HEK293T (cell line): ENCODE measurements around the gene PXN.
"Not testable (repeated sequence)": the region's sequence is repeated elsewhere in the genome, so short reads cannot be mapped to it uniquely, and the experiment has no call there.

Experiments used
- CTCF ChIA-PET: fragments of 350-600 bp; formaldehyde crosslinking; extraction: SDS; loops from one replicate; lab custom pipeline; 2021; ENCODE audit warnings: antibody characterized with exemption, inconsistent platforms; lab: Yijun Ruan, JAX
- POLR2A ChIA-PET: fragments of 350-600 bp; formaldehyde crosslinking; extraction: SDS; loops from one replicate; lab custom pipeline; 2020; ENCODE audit warnings: antibody characterized with exemption, inconsistent platforms; lab: Yijun Ruan, JAX
- DNase-seq: peaks from one replicate; pipeline ENCODE4 v3.0.0; 2012; ENCODE audit warnings: mixed read lengths; ENCODE audit errors: extremely low spot score
- ARNT ChIP-seq: fragments of 450-650 bp; IDR thresholded peaks from 2 replicates; pipeline ENCODE4 v1.6.1; 2017; ENCODE audit warnings: mild to moderate bottlenecking
- BHLHE40 ChIP-seq: fragments of 450-650 bp; IDR thresholded peaks from 2 replicates; pipeline ENCODE4 v1.6.1; 2016; ENCODE audit warnings: mild to moderate bottlenecking, moderate library complexity, borderline replicate concordance
- CTBP1 ChIP-seq: fragments of 450-650 bp; IDR thresholded peaks from 2 replicates; pipeline ENCODE4 v1.6.1; 2016; ENCODE audit warnings: borderline replicate concordance
- ELF4 ChIP-seq: fragments of 450-650 bp; IDR thresholded peaks from 2 replicates; pipeline ENCODE4 v1.6.1; 2017; ENCODE audit warnings: antibody characterized with exemption
- FOXA1 ChIP-seq: fragments of 450-650 bp; IDR thresholded peaks from 2 replicates; pipeline ENCODE4 v1.6.1; 2016; ENCODE audit warnings: mild to moderate bottlenecking
- FOXK2 ChIP-seq: fragments of 450-650 bp; IDR thresholded peaks from 2 replicates; pipeline ENCODE4 v1.6.1; 2016; ENCODE audit warnings: mild to moderate bottlenecking
- FOXM1 ChIP-seq: fragments of 450-650 bp; IDR thresholded peaks from 2 replicates; pipeline ENCODE4 v1.6.1; 2017; ENCODE audit warnings: mild to moderate bottlenecking, borderline replicate concordance
- HDGF ChIP-seq: fragments of 450-650 bp; IDR thresholded peaks from 2 replicates; pipeline ENCODE4 v1.6.1; 2017; ENCODE audit warnings: antibody characterized with exemption, borderline replicate concordance
- L3MBTL2 ChIP-seq: fragments of 450-650 bp; conservative IDR thresholded peaks from 2 replicates; pipeline ENCODE4 v1.6.1; 2016; ENCODE audit warnings: mild to moderate bottlenecking
- LEF1 ChIP-seq: fragments of 450-650 bp; IDR thresholded peaks from 2 replicates; pipeline ENCODE4 v1.6.1; 2017; ENCODE audit warnings: mild to moderate bottlenecking, borderline replicate concordance
- NFRKB ChIP-seq: fragments of 450-650 bp; IDR thresholded peaks from 2 replicates; pipeline ENCODE4 v1.6.1; 2016; ENCODE audit warnings: mild to moderate bottlenecking, moderate library complexity
- SP1 ChIP-seq: fragments of 450-650 bp; IDR thresholded peaks from 2 replicates; pipeline ENCODE4 v1.6.1; 2017
- SUZ12 ChIP-seq: fragments of 450-650 bp; IDR thresholded peaks from 2 replicates; pipeline ENCODE4 v1.6.1; 2016; ENCODE audit warnings: mild to moderate bottlenecking
- TARDBP ChIP-seq: fragments of 450-650 bp; IDR thresholded peaks from 2 replicates; pipeline ENCODE4 v1.6.1; 2016
- ZNF384 ChIP-seq: fragments of 450-650 bp; IDR thresholded peaks from 2 replicates; pipeline ENCODE4 v1.6.1; 2016
- TF ChIP-seq, protein P1 (sequence below): fragments of 450-650 bp; IDR thresholded peaks from 2 replicates; pipeline ENCODE4 v1.6.1; 2016

The PXN gene

DNA sequence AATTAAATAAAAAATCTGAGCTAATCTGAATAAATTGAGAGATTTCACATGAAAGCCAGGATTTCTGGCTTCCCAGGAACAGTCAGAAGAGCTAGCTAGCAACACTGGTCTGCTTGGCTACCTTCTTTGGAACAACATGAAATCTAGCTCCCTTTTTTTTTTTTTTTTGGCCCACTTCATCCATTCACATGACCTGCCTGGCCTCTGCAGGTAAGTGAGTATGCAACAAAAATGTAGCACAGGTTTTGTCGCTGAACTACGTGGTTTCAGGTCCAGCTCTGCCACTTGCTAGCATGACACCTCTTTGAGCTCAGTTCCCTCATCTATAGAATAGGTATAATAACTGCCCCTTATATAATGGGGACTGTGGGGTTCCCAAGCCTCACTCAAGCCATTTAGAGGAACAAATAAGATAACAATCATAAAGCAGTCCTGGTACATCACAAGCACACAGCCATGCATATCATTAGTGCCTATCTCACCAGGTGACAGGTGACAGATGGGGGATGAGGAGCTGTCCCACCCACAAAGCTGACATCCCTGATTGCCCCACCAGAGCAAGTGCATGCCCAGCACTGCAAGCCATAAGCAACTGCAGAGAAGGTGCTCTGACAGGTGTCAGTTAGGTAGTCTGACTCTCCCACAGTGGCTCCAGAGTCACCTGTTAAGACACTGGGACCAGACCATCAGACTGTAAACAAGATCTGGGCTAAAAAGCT is 25.6 kb downstream of the PXN start:
- ChIA-PET CTCF (interaction anchor here (1.1 to 1.8 kb wide), 3 partner anchors 9 to 13 kb away, joined by 3 to 6 read pairs (median 3); no protein-coding TSS in a partner anchor), POLR2A (interaction anchor here (2.2 to 6.6 kb wide), 2 partner anchors 39 to 52 kb away, joined by 8 to 57 read pairs; partner anchors contain the start of genes RNU4-1, RNU4-2 and RPLP0)
- TF ChIP-seq, protein P1, sequence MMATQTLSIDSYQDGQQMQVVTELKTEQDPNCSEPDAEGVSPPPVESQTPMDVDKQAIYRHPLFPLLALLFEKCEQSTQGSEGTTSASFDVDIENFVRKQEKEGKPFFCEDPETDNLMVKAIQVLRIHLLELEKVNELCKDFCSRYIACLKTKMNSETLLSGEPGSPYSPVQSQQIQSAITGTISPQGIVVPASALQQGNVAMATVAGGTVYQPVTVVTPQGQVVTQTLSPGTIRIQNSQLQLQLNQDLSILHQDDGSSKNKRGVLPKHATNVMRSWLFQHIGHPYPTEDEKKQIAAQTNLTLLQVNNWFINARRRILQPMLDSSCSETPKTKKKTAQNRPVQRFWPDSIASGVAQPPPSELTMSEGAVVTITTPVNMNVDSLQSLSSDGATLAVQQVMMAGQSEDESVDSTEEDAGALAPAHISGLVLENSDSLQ, result no peak
- TF ChIP-seq ARNT, result no peak
- no peak for TF ChIP-seq ZNF384
- no peak for TF ChIP-seq FOXK2
- TF ChIP-seq BHLHE40, result no peak
- TF ChIP-seq CTBP1, result no peak
- no peak for TF ChIP-seq FOXA1
- no peak for TF ChIP-seq SUZ12
- TF ChIP-seq NFRKB, result no peak
- no peak for TF ChIP-seq HDGF
- TF ChIP-seq FOXM1, result no peak
- TF ChIP-seq ELF4, result no peak
- no peak for TF ChIP-seq SP1
- no peak for TF ChIP-seq TARDBP
- no peak for TF ChIP-seq LEF1
- TF ChIP-seq L3MBTL2, result no peak
- DNase-seq, result no peak

DNA sequence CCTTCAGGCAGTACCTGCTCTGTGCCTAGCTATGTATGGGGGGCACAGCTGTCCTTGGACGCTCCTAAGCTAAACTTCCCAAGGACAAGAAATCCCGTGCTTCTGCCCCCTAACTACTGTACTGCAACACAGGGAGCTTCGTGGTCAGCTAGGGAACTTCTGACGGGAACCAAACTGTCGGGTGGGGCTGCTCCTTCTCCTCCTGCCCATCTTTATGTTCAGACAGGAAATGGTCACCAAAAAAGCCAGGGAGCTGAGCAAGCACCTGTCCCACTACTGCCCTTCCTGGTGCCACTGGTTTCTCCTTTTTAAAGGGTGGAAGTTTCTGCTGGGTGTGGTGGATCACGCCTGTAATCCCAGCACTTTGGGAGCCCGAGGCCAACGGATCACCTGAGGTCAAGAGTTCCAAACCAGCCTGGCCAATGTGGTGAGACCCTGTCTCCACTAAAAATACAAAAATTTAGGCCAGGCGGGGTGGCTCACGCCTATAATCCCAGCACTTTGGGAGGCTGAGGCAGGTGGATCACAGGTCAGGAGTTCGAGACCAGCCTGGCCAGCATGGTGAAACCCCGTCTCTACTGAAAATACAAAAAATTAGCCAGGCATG is 26.6 kb downstream of the PXN start:
- ChIA-PET CTCF (interaction anchor here (1.1 to 1.8 kb wide), 3 partner anchors 8 to 12 kb away, joined by 3 to 6 read pairs (median 5); no protein-coding TSS in a partner anchor), POLR2A (interaction anchor here (0.9 to 6.6 kb wide), 3 partner anchors 26 to 53 kb away, joined by 3 to 57 read pairs (median 12); partner anchors contain the start of genes PXN, RNU4-1, RNU4-2 and RPLP0)

DNA sequence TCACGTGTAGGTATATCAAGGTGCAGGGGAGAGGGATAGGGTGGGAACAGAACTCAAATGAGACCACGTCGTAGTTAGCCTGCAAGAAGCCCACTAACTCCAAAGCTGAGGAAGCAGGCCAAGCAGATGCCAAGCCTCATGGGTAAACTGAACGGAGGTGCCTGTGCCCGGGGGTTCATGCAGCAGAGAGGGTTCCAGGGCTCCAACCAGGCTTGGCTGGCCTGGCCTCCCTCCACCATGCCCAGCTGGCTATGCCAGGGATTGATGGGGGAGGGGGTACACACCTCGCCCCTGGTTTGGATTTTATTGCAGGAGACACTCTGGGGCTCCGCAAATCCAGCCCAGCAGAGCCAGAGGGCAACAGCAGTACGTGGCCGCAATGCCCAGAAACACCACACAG is 27.3 kb downstream of the PXN start:
- TF ChIP-seq LEF1 (no peak), FOXA1 (no peak), CTBP1 (no peak), FOXM1 (no peak), NFRKB (no peak), SP1 (no peak), ZNF384 (no peak), ELF4 (no peak), SUZ12 (no peak), L3MBTL2 (no peak), BHLHE40 (no peak), TARDBP (no peak), FOXK2 (no peak), ARNT (no peak)
- TF ChIP-seq, protein P1, result no peak
- ChIA-PET CTCF (interaction anchor here (0.6 to 1.8 kb wide), 3 partner anchors 10 to 457 kb away, joined by 5 to 6 read pairs (median 5); no protein-coding TSS in a partner anchor), POLR2A (interaction anchor here (0.9 to 6.6 kb wide), 4 partner anchors 27 to 53 kb away, joined by 3 to 57 read pairs (median 8); partner anchors contain the start of genes PXN, RNU4-1, RNU4-2 and RPLP0)
- DNase-seq, result no peak

More for the DNA sequence above, 26.6 kb downstream of the PXN start:
- no peak for DNase-seq
- TF ChIP-seq, protein P1, result no peak
- TF ChIP-seq ZNF384 (no peak), FOXK2 (no peak), FOXM1 (no peak), SUZ12 (no peak), LEF1 (no peak), FOXA1 (no peak), ELF4 (no peak), L3MBTL2 (no peak), ARNT (no peak), NFRKB (no peak), SP1 (no peak), CTBP1 (no peak), TARDBP (no peak), HDGF (no peak), BHLHE40 (no peak)

DNA sequence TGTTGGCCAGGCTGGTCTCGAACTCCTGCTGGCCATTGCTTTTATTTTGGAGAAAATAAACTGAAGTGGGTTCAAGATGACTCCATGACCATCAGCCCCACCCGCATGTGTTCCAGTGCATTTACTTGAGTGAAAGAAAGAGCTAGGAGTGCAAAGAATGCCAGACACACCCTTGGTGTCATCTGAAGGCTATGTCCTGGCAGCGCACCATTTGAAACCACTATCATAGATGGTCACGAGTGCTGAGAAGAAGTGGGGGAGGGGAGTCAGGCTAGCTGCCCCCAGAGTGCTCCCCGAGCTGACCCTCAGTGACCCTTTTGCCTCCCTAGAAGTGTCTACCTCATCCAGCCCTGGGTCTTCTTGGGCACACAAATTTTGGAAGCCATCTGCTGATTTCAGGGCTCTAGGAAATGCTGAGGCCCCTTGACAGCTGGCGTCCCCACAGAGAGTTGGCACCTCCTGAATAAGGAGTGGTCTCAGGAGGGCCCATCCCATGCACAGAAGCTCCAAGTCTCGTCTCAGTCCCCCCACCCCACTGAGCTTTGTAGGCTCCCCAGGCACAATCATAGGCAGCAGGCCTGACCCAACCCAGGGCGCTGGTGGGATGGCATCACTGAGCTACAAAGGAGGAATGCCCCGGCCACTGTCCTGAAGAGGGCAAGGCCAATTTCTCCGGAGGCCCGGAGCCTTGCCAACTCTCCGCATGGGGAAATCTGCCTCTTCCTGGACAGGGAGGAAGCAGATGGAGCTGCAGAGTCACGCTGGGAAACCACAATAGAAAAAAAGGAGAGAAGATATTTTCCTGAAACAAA is 28.0 kb downstream of the PXN start:
- DNase-seq, result no peak
- ChIA-PET CTCF (interaction anchor here (0.5 to 1.5 kb wide), 5 partner anchors 9 to 457 kb away, joined by 3 to 5 read pairs (median 5); no protein-coding TSS in a partner anchor), POLR2A (interaction anchor here (1.2 to 6.6 kb wide), 3 partner anchors 28 to 54 kb away, joined by 3 to 57 read pairs (median 12); partner anchors contain the start of genes PXN, RNU4-1, RNU4-2 and RPLP0)
- TF ChIP-seq NFRKB (no peak), FOXA1 (no peak), L3MBTL2 (no peak), ARNT (no peak), ELF4 (no peak)

DNA sequence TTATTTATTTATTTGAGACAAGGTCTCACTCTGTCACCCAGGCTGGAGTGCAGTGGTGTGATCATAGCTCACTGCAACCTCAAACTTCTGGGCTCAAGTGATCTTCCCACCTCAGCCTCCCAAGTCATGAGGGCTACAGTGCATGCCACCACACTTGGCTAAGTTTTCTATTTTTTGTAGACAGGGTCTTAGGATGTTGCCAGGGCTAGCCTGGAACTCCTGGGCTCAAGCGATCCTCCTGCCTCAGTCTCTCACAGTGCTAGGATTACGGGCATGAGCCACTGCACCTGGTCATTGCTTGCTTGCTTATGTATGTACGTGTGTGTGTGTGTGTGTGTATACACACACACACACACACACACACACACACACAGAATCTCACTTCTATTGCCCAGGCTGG is 28.7 kb downstream of the PXN start:
- POLR2A ChIA-PET, result interaction anchor here (2.4 to 6.6 kb wide), 2 partner anchors 36 to 55 kb away, joined by 12 to 57 read pairs; partner anchors contain the start of genes RNU4-1, RNU4-2 and RPLP0
- DNase-seq, result not testable (repeated sequence)
- CTCF ChIA-PET, result interaction anchor here (0.7 to 2.5 kb wide), 5 partner anchors 8 to 26 kb away, joined by 3 to 31 read pairs (median 5); no protein-coding TSS in a partner anchor
